Mesenchymal stem cell (in vitro differentiated cells and primary cell): ENCODE measurements around the gene SIVA1.
A peak's percentile ranks its signal among the peaks of the same experiment; 100 is the strongest.

ENCODE experiments used
- DNase-seq: peaks from one replicate; pipeline ENCODE4 v3.0.0-alpha.2; 2013
- H2AFZ ChIP-seq: one replicate; pipeline ENCODE4 v1.6.1; 2013; ENCODE audit warnings: low read depth, mild to moderate bottlenecking, control low read depth, inconsistent platforms, low read length, moderate library complexity
- H2AK5ac ChIP-seq: 2 replicates; pipeline ENCODE4 v1.6.1; 2013; ENCODE audit warnings: low read length, moderate library complexity, mild to moderate bottlenecking, inconsistent platforms; ENCODE audit not compliant: severe bottlenecking
- H2BK120ac ChIP-seq: one replicate; pipeline ENCODE4 v1.6.1; 2013; ENCODE audit warnings: low read depth, mild to moderate bottlenecking, inconsistent platforms, low read length, moderate library complexity
- H2BK12ac ChIP-seq, 2 experiments: one replicate each; pipeline ENCODE4 v1.6.1; 2013; ENCODE audit warnings: inconsistent platforms in 2 of 2, low read length in 2 of 2, mild to moderate bottlenecking in 2 of 2, moderate library complexity in 2 of 2, control low read depth in 1 of 2
- H2BK15ac ChIP-seq: one replicate; pipeline ENCODE4 v1.6.1; 2013; ENCODE audit warnings: mild to moderate bottlenecking, low read depth, inconsistent platforms; ENCODE audit not compliant: poor library complexity, severe bottlenecking
- H2BK5ac ChIP-seq: 2 replicates; pipeline ENCODE4 v1.6.1; 2013; ENCODE audit warnings: low read depth, mild to moderate bottlenecking, low read length, control low read depth, inconsistent platforms; ENCODE audit not compliant: poor library complexity, severe bottlenecking
- H3K14ac ChIP-seq, 2 experiments: one replicate each; pipeline ENCODE4 v1.6.1; 2013; ENCODE audit warnings: inconsistent platforms in 2 of 2, low read length in 2 of 2, control low read depth in 1 of 2, mild to moderate bottlenecking in 1 of 2, moderate library complexity in 1 of 2
- H3K18ac ChIP-seq, 2 experiments: one replicate each; pipeline ENCODE4 v1.6.1; 2013; ENCODE audit warnings: inconsistent platforms in 2 of 2, low read length in 2 of 2, control low read depth in 1 of 2, low read depth in 1 of 2, mild to moderate bottlenecking in 1 of 2
- H3K23ac ChIP-seq, 2 experiments: one replicate each; pipeline ENCODE4 v1.6.1; 2013; ENCODE audit warnings: inconsistent platforms in 2 of 2, low read length in 2 of 2, mild to moderate bottlenecking in 2 of 2, moderate library complexity in 2 of 2, control low read depth in 1 of 2
- H3K27ac ChIP-seq: 2 replicates; pipeline ENCODE4 v1.5.1; 2013; ENCODE audit warnings: mild to moderate bottlenecking, moderate library complexity, low read length, control low read depth, inconsistent platforms; ENCODE audit not compliant: poor library complexity, severe bottlenecking
- H3K27me3 ChIP-seq, 2 experiments: 2 replicates each; pipeline versions ENCODE4 v1.6.1 to v1.7.0; 2013; ENCODE audit warnings: low read length in 2 of 2, mild to moderate bottlenecking in 2 of 2, moderate library complexity in 2 of 2, control low read depth in 1 of 2, inconsistent platforms in 1 of 2; ENCODE audit not compliant: control insufficient read depth in 1 of 2, insufficient read depth in 1 of 2
- H3K36me3 ChIP-seq, 2 experiments: 2 replicates each; pipeline versions ENCODE4 v1.6.1 to v1.7.0; 2013; ENCODE audit warnings: low read length in 2 of 2, control low read depth in 1 of 2, inconsistent platforms in 1 of 2, low read depth in 1 of 2, mild to moderate bottlenecking in 1 of 2; ENCODE audit not compliant: insufficient read depth in 2 of 2, control insufficient read depth in 1 of 2
- H3K4ac ChIP-seq, 2 experiments: one replicate each; pipeline ENCODE4 v1.6.1; 2013; ENCODE audit warnings: inconsistent platforms in 2 of 2, low read length in 2 of 2, mild to moderate bottlenecking in 2 of 2, moderate library complexity in 2 of 2, control low read depth in 1 of 2, low read depth in 1 of 2
- H3K4me1 ChIP-seq: 2 replicates; pipeline ENCODE4 v1.6.1; 2013; ENCODE audit warnings: low read depth, low read length, control low read depth; ENCODE audit not compliant: control insufficient read depth, insufficient read depth
- H3K4me2 ChIP-seq: 2 replicates; pipeline ENCODE4 v1.6.1; 2013; ENCODE audit warnings: low read length, mild to moderate bottlenecking, inconsistent platforms; ENCODE audit not compliant: poor library complexity, severe bottlenecking
- H3K4me3 ChIP-seq, 2 experiments: 2 replicates each; pipeline versions ENCODE4 v1.5.1 to v1.7.0; 2013; ENCODE audit warnings: low read length in 2 of 2, mild to moderate bottlenecking in 2 of 2, control low read depth in 1 of 2, low read depth in 1 of 2; ENCODE audit not compliant: insufficient read depth in 1 of 2
- H3K79me1 ChIP-seq: replicated peaks from 2 replicates; pipeline ENCODE4 v1.6.1; 2013; ENCODE audit warnings: mild to moderate bottlenecking, control low read depth, low read length, inconsistent platforms; ENCODE audit not compliant: poor library complexity, severe bottlenecking
- H3K9ac ChIP-seq: 2 replicates; pipeline ENCODE4 v1.7.0; 2013; ENCODE audit warnings: mild to moderate bottlenecking, low read length, moderate library complexity
- H3K9me3 ChIP-seq: 2 replicates; pipeline ENCODE4 v1.7.0; 2013; ENCODE audit warnings: mild to moderate bottlenecking, low read length; ENCODE audit not compliant: control insufficient read depth
- H4K8ac ChIP-seq: one replicate; pipeline ENCODE4 v1.6.1; 2013; ENCODE audit warnings: inconsistent platforms, mild to moderate bottlenecking, low read length, moderate library complexity
- H4K91ac ChIP-seq: one replicate; pipeline ENCODE4 v1.6.1; 2013; ENCODE audit warnings: mild to moderate bottlenecking, low read length, inconsistent platforms
- whole genome bisulfite sequencing: methylation state at CpG from one replicate; pipeline ENCODE4 v1.1.7; 2013; ENCODE audit warnings: mixed read lengths; 5-methylcytosine and 5-hydroxymethylcytosine counted together

SIVA1 gene

DNA sequence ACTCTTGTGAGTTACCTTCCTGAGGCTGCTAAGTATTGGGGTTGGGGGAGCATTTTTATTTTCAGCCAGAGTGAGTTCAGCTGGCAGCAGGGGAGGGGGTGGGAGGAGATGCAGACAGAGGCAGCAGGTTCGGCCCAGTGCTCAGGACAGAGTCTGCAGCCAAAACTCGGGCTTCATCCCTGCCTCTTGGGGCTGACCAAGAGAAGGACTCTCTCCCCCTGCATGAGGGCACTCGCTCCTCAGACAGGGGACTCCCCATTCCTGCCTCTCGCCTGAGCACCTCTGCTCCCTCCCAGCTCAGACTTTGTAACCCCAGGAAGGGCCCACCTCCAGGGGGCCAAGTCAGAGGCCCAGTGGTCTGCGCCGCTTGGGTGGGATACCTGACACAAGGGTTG lies 43.7 kb downstream of the SIVA1 start:
- Histone ChIP-seq H3K4ac (peak overlapping the region in 1 of 2 experiments; percentile 21), H3K36me3 (peaks cover 4 to 16% of the 10 kb centered on the region in 2 experiments), H3K4me1 (peaks cover 64% of the 10 kb centered on the region), H2BK120ac (no peak overlapping the region), H3K27me3 (no peaks in the 10 kb centered on the region), H3K79me1 (peaks cover 3% of the 10 kb centered on the region), H4K91ac (no peak overlapping the region), H3K23ac (no peak overlapping the region), H2BK15ac (no peak overlapping the region), H3K4me2 (no peak overlapping the region), H2AFZ (no peak overlapping the region), H3K4me3 (no peak overlapping the region), H4K8ac (no peak overlapping the region), H3K14ac (no peak overlapping the region), H2BK5ac (no peak overlapping the region), H3K27ac (no peak overlapping the region), H3K9me3 (no peaks in the 10 kb centered on the region), H3K18ac (peak overlapping the region; percentile 8 to 38), H3K9ac (no peak overlapping the region), H2BK12ac (no peak overlapping the region), H2AK5ac (no peak overlapping the region)
- WGBS, result 87% methylated on average over 6 of the region's 6 CpGs
- DNase-seq, result no peak

DNA sequence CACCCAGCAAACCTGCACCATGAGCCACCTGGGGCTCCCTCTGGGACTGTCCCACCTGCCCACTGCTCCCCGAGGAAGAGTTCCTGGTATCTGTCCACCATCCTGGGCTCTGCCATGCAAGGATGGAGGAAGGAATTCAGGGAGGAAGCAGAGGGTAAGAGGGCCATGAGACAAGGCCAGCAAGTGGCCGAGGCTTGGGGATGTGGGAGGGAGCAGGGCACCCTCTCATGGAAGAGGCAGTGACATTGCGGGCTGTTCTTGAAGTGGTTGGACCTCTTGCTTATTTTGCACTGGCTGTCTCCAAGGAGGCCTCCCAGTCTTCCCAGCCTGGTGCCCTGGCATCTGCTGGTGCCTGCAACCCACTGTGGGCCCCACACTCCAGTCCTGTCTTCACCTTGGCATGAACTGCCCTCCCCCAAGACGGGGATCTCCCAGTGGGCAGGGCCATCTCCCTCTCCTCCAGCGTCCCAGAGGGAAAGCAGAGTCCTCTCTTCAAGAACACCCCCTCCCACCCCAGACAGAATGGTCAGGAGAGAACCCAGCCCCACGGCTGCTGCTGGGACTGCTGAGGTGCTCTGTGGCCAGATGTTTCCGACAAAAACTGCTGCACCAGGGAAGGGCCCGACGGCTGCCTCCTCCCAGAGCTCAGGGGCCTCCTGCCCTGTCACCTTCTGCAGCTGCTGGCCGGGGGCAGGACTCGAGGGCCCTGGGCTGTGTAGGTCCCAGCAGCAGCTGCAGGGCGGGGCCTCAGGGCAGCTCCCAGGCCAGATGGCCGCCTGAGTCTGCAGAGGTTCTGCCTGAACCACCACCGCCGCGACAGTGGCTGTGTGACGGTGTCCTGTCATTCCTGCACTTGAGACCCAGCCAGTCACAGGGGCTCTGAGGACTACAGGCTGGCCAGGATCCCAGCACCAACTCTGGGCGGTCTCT lies 44.4 kb downstream of the SIVA1 start:
- peak overlapping the region; percentile 45 for H2BK15ac ChIP-seq
- no peak overlapping the region for H3K4me2 ChIP-seq
- peak overlapping the region; percentile 90 for H4K91ac ChIP-seq
- peak; percentile 60 for DNase-seq
- no peak overlapping the region for H2BK120ac ChIP-seq
- no peak overlapping the region for H2BK5ac ChIP-seq
- H3K23ac ChIP-seq, result no peak overlapping the region
- H3K9ac ChIP-seq, result no peak overlapping the region
- peak overlapping the region in 1 of 2 experiments; percentile 31 for H3K14ac ChIP-seq
- peak overlapping the region; percentile 52 to 70 for H3K18ac ChIP-seq
- H3K4ac ChIP-seq, result peak overlapping the region; percentile 21 to 42
- H4K8ac ChIP-seq, result peak overlapping the region; percentile 78
- H3K79me1 ChIP-seq, result no peaks in the 10 kb centered on the region
- H2AK5ac ChIP-seq, result no peak overlapping the region
- no peaks in the 10 kb centered on the region for H3K9me3 ChIP-seq
- H3K27ac ChIP-seq, result no peak overlapping the region
- 29% methylated on average over 18 of the region's 18 CpGs for WGBS
- H2AFZ ChIP-seq, result peak overlapping the region; percentile 19
- no peak overlapping the region for H3K4me3 ChIP-seq
- H3K4me1 ChIP-seq, result peaks cover 64% of the 10 kb centered on the region
- H3K36me3 ChIP-seq, result peaks cover 0 to 16% of the 10 kb centered on the region in 2 experiments
- no peaks in the 10 kb centered on the region for H3K27me3 ChIP-seq
- peak overlapping the region in 1 of 2 experiments; percentile 74 for H2BK12ac ChIP-seq

DNA sequence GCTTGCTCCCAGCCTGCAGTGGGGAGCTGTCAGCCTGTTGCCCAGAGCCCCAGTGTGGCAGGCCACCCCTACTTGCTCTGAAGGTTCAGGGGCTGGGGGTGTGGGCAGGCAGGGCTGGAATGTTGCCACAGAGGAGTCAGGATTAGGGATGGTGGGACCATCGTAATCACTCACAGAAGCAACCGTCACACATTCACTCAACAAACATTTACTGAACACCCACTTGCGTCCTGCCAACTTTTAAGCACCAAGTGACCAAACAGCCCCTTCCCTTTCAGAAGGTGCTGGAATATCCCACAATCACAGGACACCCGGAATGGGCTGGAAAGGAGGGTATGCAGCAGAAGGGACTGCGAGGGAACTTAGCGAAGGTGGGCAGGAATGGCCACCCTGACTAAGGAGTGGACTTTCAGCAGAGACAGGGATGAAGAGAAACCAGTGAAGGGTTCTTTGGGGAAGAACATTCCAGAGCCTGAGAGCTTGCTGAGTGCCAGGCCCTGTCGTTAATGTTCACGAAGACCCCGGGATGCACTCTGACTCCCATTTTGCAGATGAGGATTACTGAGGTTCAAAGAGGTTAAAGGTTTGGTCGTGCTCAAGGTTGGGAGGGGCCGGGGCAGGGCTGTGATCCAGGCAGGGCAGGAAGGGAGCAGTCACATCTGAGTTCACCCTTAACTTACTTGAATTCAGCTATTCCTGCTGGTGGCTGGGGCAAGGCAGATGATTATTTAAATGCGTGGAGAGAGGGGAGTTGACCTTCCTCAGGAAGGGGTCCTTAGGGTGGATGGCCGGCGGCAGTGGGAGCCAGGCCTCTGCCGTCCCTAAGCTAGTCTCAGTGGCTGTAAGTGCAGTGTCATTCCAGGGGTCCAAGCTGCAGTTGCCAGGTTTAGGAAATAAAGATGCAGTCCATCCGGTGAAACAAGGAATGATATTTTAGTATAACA lies 45.6 kb downstream of the SIVA1 start:
- Histone ChIP-seq H3K27me3 (no peaks in the 10 kb centered on the region), H3K4me3 (no peak overlapping the region), H3K18ac (peak overlapping the region; percentile 14 to 70), H3K79me1 (peaks cover 3% of the 10 kb centered on the region), H3K9ac (peak overlapping the region; percentile 89), H4K91ac (peak overlapping the region; percentile 90), H3K36me3 (peaks cover 0 to 9% of the 10 kb centered on the region in 2 experiments), H2AK5ac (peak overlapping the region; percentile 34), H3K4me1 (peaks cover 64% of the 10 kb centered on the region), H2BK120ac (no peak overlapping the region), H4K8ac (peak overlapping the region; percentile 82), H3K23ac (peak overlapping the region in 1 of 2 experiments; percentile 5), H3K9me3 (no peaks in the 10 kb centered on the region), H2AFZ (no peak overlapping the region), H3K4ac (peak overlapping the region; percentile 46 to 47), H2BK15ac (peak overlapping the region; percentile 76), H3K27ac (no peak overlapping the region), H2BK5ac (no peak overlapping the region), H3K14ac (no peak overlapping the region), H3K4me2 (no peak overlapping the region), H2BK12ac (peak overlapping the region; percentile 30 to 79)
- WGBS, result 81% methylated on average over 14 of the region's 16 CpGs
- no peak for DNase-seq
